Breast epithelium (tissue), 3 donors: ENCODE results near the gene GPC6.

Source experiments
- CTCF ChIP-seq, 3 donors: fragments of 450-650 bp; IDR thresholded peaks; one replicate each; pipeline ENCODE4 v1.5.1; 2016 to 2017; ENCODE audit warnings: antibody characterized with exemption in 3 of 3, mild to moderate bottlenecking in 3 of 3, moderate library complexity in 3 of 3
- POLR2AphosphoS5 ChIP-seq, 3 donors: sonication (generic); formaldehyde crosslinking; IDR thresholded peaks; one replicate each; pipeline ENCODE4 v1.6.1; 2017; ENCODE audit warnings: antibody characterized with exemption in 3 of 3

DNA sequence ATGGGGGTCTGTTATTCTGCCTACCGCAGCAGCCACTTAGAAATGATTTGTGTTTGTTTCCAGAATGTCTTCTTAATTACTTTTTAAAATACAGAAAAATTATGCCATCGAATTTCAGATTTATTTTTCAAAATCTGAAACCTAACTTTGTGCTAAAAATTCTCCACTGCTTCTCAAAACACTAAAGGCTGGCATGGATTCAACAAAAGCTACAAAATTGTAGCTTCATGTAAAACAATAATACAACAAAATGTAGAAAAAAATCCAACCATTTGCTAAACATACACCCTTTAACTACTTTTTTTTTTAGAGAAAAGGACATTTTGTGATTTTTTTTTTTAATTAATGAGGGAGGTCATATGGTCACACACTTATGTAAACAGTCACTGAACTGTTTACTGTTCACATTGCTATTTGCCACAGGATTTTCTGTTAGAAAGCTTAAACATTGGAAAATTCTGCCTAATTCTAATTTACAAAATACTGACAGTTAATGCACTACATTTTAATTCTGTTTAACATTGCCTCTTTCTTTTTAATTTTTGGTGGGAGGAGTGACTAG, 646.3 kb downstream of the GPC6 start:
- no peak for TF ChIP-seq POLR2AphosphoS5 (IDR thresholded peaks at IDR 0.05)
- no peak for TF ChIP-seq CTCF (IDR thresholded peaks at IDR 0.05)
